ENCODE results near the gene CD22.

Gene CD22

DNA sequence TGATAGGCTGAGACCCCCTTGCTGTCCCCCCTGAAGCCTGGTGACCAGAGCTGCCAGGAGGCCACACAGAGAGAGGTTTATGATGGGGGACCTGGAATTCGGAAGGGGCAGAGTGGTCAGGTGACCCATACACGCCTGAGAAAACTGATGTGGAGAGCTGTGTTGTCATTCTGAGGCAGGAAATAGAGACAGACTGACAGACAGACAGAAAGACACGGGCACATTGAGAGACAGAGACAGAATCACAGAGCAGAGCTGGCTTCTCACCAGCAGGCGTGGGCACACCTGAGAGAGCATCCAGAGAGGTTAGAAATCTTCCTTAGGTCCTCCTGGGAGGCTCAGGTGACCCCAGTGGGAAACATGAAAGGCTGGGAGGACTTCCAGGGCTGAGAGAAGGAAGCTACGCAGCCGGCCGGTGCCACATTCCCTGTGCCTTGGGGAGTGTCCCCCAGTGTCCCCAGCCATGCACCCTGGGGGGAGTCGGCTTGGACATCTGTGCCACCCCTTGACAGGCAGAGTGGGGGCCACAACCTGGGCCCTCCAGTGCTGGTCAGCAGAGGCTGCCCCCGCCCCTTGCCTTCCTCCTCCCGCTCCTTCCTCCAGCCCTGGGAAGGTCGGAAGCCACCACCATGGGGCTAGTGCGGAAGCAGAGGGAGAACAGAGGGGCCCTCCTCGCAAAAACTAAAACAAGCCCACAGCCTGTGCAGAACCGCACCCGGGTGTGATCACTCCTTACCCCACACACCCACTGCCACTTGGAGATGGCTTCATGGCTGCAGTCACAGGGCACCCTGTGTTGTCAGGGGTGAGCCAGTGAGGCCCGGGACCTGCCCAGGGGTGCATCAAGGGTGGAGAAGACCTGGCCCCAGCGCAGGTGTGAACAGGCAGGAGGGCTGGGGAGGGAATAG, 20.9 kb downstream of the CD22 start:
- DNase-seq (ENCODE audit: low spot score) = peak; percentile 36
- in situ Hi-C loops (cut with MboI; ENCODE audit: low sequenced_read_pairs, unreplicated experiment) = loop anchor here (10.0 kb wide), 2 partner anchors 115 to 145 kb away; partner anchors contain the start of gene KRTDAP
- TF ChIP-seq, protein P1, sequence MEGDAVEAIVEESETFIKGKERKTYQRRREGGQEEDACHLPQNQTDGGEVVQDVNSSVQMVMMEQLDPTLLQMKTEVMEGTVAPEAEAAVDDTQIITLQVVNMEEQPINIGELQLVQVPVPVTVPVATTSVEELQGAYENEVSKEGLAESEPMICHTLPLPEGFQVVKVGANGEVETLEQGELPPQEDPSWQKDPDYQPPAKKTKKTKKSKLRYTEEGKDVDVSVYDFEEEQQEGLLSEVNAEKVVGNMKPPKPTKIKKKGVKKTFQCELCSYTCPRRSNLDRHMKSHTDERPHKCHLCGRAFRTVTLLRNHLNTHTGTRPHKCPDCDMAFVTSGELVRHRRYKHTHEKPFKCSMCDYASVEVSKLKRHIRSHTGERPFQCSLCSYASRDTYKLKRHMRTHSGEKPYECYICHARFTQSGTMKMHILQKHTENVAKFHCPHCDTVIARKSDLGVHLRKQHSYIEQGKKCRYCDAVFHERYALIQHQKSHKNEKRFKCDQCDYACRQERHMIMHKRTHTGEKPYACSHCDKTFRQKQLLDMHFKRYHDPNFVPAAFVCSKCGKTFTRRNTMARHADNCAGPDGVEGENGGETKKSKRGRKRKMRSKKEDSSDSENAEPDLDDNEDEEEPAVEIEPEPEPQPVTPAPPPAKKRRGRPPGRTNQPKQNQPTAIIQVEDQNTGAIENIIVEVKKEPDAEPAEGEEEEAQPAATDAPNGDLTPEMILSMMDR (IDR thresholded peaks at IDR 0.05; ENCODE audit: borderline replicate concordance, control extremely low read depth, extremely low read depth, insufficient read depth, missing control alignments) = no peak

DNA sequence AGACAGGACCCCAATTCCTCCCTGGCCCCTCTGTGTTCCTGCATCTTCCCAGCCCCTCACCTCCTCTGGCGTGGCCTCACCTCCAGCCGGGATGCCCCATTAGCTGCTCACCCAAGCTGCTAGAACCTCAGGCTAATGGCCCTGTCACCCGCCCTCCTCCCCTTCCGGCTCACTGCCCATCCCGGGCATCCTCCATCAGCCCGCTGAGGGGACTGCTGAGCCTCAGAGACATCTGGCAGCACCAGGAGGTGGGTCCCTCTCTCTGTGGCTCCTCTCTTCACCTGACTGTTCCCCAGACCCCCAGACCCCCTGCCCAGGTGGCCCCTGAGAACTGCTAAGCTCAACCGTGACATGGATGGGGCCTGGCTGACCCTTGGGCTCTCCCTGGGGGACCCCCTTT, 21.6 kb downstream of the CD22 start:
- in situ Hi-C loops (cut with MboI; ENCODE audit: low sequenced_read_pairs, unreplicated experiment) = loop anchor here (10.0 kb wide), 2 partner anchors 114 to 144 kb away; partner anchors contain the start of gene KRTDAP
- DNase-seq (ENCODE audit: low spot score) = peak; percentile 37
- TF ChIP-seq, protein P1 (IDR thresholded peaks at IDR 0.05; ENCODE audit: borderline replicate concordance, control extremely low read depth, extremely low read depth, insufficient read depth, missing control alignments) = no peak

DNA sequence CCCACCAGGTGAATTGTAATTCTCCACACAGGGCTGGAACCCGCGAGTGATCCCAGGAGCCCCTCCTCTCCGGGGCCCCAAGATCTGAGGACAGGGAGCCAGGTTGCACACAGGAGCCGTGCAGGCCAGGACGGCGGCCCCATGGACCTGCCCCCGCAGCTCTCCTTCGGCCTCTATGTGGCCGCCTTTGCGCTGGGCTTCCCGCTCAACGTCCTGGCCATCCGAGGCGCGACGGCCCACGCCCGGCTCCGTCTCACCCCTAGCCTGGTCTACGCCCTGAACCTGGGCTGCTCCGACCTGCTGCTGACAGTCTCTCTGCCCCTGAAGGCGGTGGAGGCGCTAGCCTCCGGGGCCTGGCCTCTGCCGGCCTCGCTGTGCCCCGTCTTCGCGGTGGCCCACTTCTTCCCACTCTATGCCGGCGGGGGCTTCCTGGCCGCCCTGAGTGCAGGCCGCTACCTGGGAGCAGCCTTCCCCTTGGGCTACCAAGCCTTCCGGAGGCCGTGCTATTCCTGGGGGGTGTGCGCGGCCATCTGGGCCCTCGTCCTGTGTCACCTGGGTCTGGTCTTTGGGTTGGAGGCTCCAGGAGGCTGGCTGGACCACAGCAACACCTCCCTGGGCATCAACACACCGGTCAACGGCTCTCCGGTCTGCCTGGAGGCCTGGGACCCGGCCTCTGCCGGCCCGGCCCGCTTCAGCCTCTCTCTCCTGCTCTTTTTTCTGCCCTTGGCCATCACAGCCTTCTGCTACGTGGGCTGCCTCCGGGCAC, 22.6 kb downstream of the CD22 start:
- TF ChIP-seq, protein P1 (IDR thresholded peaks at IDR 0.05; ENCODE audit: borderline replicate concordance, control extremely low read depth, extremely low read depth, insufficient read depth, missing control alignments) = no peak
- peak; percentile 26 for DNase-seq (ENCODE audit: low spot score)
- in situ Hi-C loops (cut with MboI; ENCODE audit: low sequenced_read_pairs, unreplicated experiment) = loop anchor here (10.0 kb wide), 2 partner anchors 113 to 143 kb away; partner anchors contain the start of gene KRTDAP

DNA sequence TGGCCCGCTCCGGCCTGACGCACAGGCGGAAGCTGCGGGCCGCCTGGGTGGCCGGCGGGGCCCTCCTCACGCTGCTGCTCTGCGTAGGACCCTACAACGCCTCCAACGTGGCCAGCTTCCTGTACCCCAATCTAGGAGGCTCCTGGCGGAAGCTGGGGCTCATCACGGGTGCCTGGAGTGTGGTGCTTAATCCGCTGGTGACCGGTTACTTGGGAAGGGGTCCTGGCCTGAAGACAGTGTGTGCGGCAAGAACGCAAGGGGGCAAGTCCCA, 23.1 kb downstream of the CD22 start:
- in situ Hi-C loops (cut with MboI; ENCODE audit: low sequenced_read_pairs, unreplicated experiment) = loop anchor here (10.0 kb wide), 2 partner anchors 113 to 143 kb away; partner anchors contain the start of gene KRTDAP

GRCh38 chr19:35352448-35353304, 23.7 kb downstream of the CD22 start:
- in situ Hi-C loops (cut with MboI; ENCODE audit: low sequenced_read_pairs, unreplicated experiment) = loop anchor here (10.0 kb wide), 2 partner anchors 112 to 142 kb away; partner anchors contain the start of gene KRTDAP
- DNase-seq (ENCODE audit: low spot score) = peak; percentile 84
- TF ChIP-seq, protein P1 (IDR thresholded peaks at IDR 0.05; ENCODE audit: borderline replicate concordance, control extremely low read depth, extremely low read depth, insufficient read depth, missing control alignments) = peak; percentile 84

More for the DNA sequence above, 23.1 kb downstream of the CD22 start:
- TF ChIP-seq, protein P1 (IDR thresholded peaks at IDR 0.05; ENCODE audit: borderline replicate concordance, control extremely low read depth, extremely low read depth, insufficient read depth, missing control alignments) = no peak
- DNase-seq (ENCODE audit: low spot score) = no peak
